ENCODE data around the gene PDZD2. TPM values are rescaled to one million over a fixed set of nuclear protein-coding genes. Genes with fewer than 3 reads are reported as not detected.

Gene PDZD2
- total and polyA plus RNA-seq, 8 donors, result 16.2 to 49.8 (median 20.4) TPM

- Histone ChIP-seq H3K27ac (peak overlapping the region in 1 of 2 donors; percentile 64), H3K4me3 (no peak overlapping the region), H3K36me3 (no peaks in the 10 kb centered on the region), H3K4me1 (peaks cover 8 to 37% of the 10 kb centered on the region in 2 donors), H3K27me3 (no peaks in the 10 kb centered on the region), H3K9me3 (no peaks in the 10 kb centered on the region)
- no peak for ATAC-seq
- intact Hi-C loops (cut with DNase I), result no loop called here
- DNase-seq, result no peak
- no peak for TF ChIP-seq CTCF (IDR thresholded peaks at IDR 0.05)
Observed at GRCh38 chr5:32020946-32021345, 382.0 kb downstream of the PDZD2 start.

GRCh38 chr5:32021771-32022170 is 382.8 kb downstream of the PDZD2 start:
- no peak for TF ChIP-seq CTCF (IDR thresholded peaks at IDR 0.05)
- ATAC-seq, result no peak
- intact Hi-C loops (cut with DNase I), result no loop called here

GRCh38 chr5:32022638-32023037 is 383.7 kb downstream of the PDZD2 start:
- no peak overlapping the region for H3K4me3 ChIP-seq
- TF ChIP-seq CTCF (IDR thresholded peaks at IDR 0.05), result no peak
- H3K36me3 ChIP-seq, result no peaks in the 10 kb centered on the region
- peaks cover 13 to 34% of the 10 kb centered on the region in 2 donors for H3K4me1 ChIP-seq
- intact Hi-C loops (cut with DNase I), result no loop called here
- H3K27ac ChIP-seq, result no peak overlapping the region
- ATAC-seq (no peak), DNase-seq (no peak)
- H3K9me3 ChIP-seq, result no peaks in the 10 kb centered on the region
- H3K27me3 ChIP-seq, result no peaks in the 10 kb centered on the region

More at GRCh38 chr5:32021771-32022170, 382.8 kb downstream of the PDZD2 start:
- Histone ChIP-seq H3K4me3 (no peak overlapping the region), H3K9me3 (no peaks in the 10 kb centered on the region), H3K27me3 (no peaks in the 10 kb centered on the region), H3K27ac (no peak overlapping the region), H3K36me3 (no peaks in the 10 kb centered on the region), H3K4me1 (peaks cover 8 to 35% of the 10 kb centered on the region in 2 donors)
- no peak for DNase-seq

- intact Hi-C loops (cut with DNase I), result no loop called here
- no peak overlapping the region for H3K4me3 ChIP-seq
- ATAC-seq, result no peak
- H3K4me1 ChIP-seq, result peaks cover 5 to 35% of the 10 kb centered on the region in 2 donors
- H3K9me3 ChIP-seq, result no peaks in the 10 kb centered on the region
- no peaks in the 10 kb centered on the region for H3K27me3 ChIP-seq
- no peak for TF ChIP-seq CTCF (IDR thresholded peaks at IDR 0.05)
- H3K27ac ChIP-seq, result no peak overlapping the region
- H3K36me3 ChIP-seq, result no peaks in the 10 kb centered on the region
- DNase-seq, result no peak
Observed at GRCh38 chr5:32023816-32024215, 384.9 kb downstream of the PDZD2 start.

- no peak for ATAC-seq
- no peak for DNase-seq
Observed at GRCh38 chr5:32024751-32025150, 385.8 kb downstream of the PDZD2 start.

More at GRCh38 chr5:32024751-32025150, 385.8 kb downstream of the PDZD2 start:
- TF ChIP-seq CTCF (IDR thresholded peaks at IDR 0.05), result no peak
- no peaks in the 10 kb centered on the region for H3K9me3 ChIP-seq
- H3K27ac ChIP-seq, result no peak overlapping the region
- intact Hi-C loops (cut with DNase I), result no loop called here
- H3K4me3 ChIP-seq, result no peak overlapping the region
- H3K27me3 ChIP-seq, result no peaks in the 10 kb centered on the region
- peaks cover 5 to 42% of the 10 kb centered on the region in 2 donors for H3K4me1 ChIP-seq
- H3K36me3 ChIP-seq, result no peaks in the 10 kb centered on the region

All from left lung (tissue), 10 donors.